MCF 10A (cell line): ENCODE data around the gene NXPH4. TPM values are rescaled to one million over a fixed set of nuclear protein-coding genes. Genes with fewer than 3 reads are reported as not detected.

Experiments used
- BruUV-seq: library from RNA; stranded (reverse); fragments of 400-500 nt; replicated peaks from 2 replicates; lab custom pipeline; 2021; lab: Mats Ljungman, UMichigan
- CTCF ChIA-PET: fragments of 300-600 bp; sonication (Branson Sonifier 250); formaldehyde crosslinking; extraction: SDS; loops from one replicate; lab custom pipeline; 2021; ENCODE audit warnings: antibody characterized with exemption, inconsistent platforms; lab: Yijun Ruan, JAX
- POLR2A ChIA-PET: fragments of 300-600, 350-650 bp; sonication (Branson Sonifier 250); formaldehyde crosslinking; extraction: SDS; loops from one replicate; lab custom pipeline; 2020; ENCODE audit warnings: antibody characterized with exemption, inconsistent platforms; lab: Yijun Ruan, JAX
- DNase-seq: peaks from one replicate; pipeline ENCODE4 v3.0.0-alpha.2; 2018; ENCODE audit not compliant: unreplicated experiment
- H3K27ac Mint-ChIP-seq: one replicate; pipeline ENCODE4 v1.8.0; 2022; ENCODE audit warnings: mild to moderate bottlenecking, low read depth, mixed read lengths; ENCODE audit not compliant: unreplicated experiment
- H3K27me3 Mint-ChIP-seq: one replicate; pipeline ENCODE4 v1.8.0; 2022; ENCODE audit warnings: mixed read lengths; ENCODE audit not compliant: insufficient read depth, unreplicated experiment
- H3K36me3 Mint-ChIP-seq: one replicate; pipeline ENCODE4 v1.8.0; 2022; ENCODE audit warnings: mild to moderate bottlenecking, moderate library complexity, mixed read lengths; ENCODE audit not compliant: insufficient read depth, unreplicated experiment
- H3K4me1 Mint-ChIP-seq: one replicate; pipeline ENCODE4 v1.8.0; 2022; ENCODE audit warnings: mixed read lengths; ENCODE audit not compliant: insufficient read depth, unreplicated experiment
- H3K4me3 Mint-ChIP-seq: one replicate; pipeline ENCODE4 v1.8.0; 2022; ENCODE audit warnings: mild to moderate bottlenecking, moderate library complexity, mixed read lengths; ENCODE audit not compliant: unreplicated experiment
- H3K9me3 Mint-ChIP-seq: one replicate; pipeline ENCODE4 v1.8.0; 2022; ENCODE audit warnings: mixed read lengths; ENCODE audit not compliant: unreplicated experiment
- CTCF ChIP-seq: fragments of 200-600 bp; IDR thresholded peaks from one replicate; pipeline ENCODE4 v1.8.0; 2022; ENCODE audit warnings: antibody characterized with exemption, mild to moderate bottlenecking; ENCODE audit not compliant: unreplicated experiment
- intact Hi-C: fragments of 100-400 bp; cut with micrococcal nuclease; formaldehyde crosslinking; loops from 2 replicates; pipeline ENCODE4 v1.14.1; 2022
- total RNA-seq: library from RNA; stranded (reverse); gene quantifications from 2 replicates; pipeline ENCODE4 v1.2.3, GENCODE V29; 2022

NXPH4 gene
- total RNA-seq, 1 experiment from 2014 or later, result 2.2 TPM

DNA sequence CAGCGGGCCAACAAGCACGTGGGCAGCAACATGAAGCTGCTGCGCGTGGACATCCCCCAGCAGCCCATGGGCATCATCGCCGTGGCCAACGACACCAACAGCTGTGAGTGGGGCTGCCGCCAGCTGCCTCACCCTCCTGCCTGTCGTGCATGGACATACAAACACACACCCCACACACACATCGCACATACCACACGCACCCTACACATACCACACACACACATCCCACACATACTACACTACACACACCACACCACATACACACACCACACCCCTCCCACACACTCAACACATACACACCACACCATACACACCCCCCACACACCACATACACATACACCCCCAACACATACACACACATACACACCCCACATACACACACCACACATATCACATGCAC lies 25.2 kb upstream of the NXPH4 start:
- POLR2A ChIA-PET, result interaction anchor here (0.8 kb wide), 1 partner anchor 38 kb away, joined by 3 read pairs; the partner anchor contains the start of gene SHMT2
- no TSS peak for BruUV-seq
- no peak for DNase-seq

GRCh38 chr12:57192920-57193319 lies 23.7 kb upstream of the NXPH4 start:
- Mint-ChIP-seq H3K36me3 (peaks cover 29% of the 10 kb centered on the region), H3K4me3 (no peak overlapping the region), H3K27ac (no peak overlapping the region), H3K4me1 (no peaks in the 10 kb centered on the region), H3K9me3 (no peaks in the 10 kb centered on the region), H3K27me3 (no peaks in the 10 kb centered on the region)
- intact Hi-C loops, result no loop called here
- no peak for TF ChIP-seq CTCF
- ChIA-PET POLR2A (no interaction called here), CTCF (interaction anchor here (0.6 to 5.2 kb wide), 2 partner anchors 9 to 69 kb away, joined by 3 to 20 read pairs; no protein-coding TSS in a partner anchor)
- no TSS peak for BruUV-seq
- DNase-seq, result no peak

More for the DNA sequence above, 25.2 kb upstream of the NXPH4 start:
- Mint-ChIP-seq H3K4me3 (no peak overlapping the region), H3K4me1 (no peaks in the 10 kb centered on the region), H3K36me3 (peaks cover 40% of the 10 kb centered on the region), H3K27me3 (no peaks in the 10 kb centered on the region), H3K9me3 (no peaks in the 10 kb centered on the region), H3K27ac (no peak overlapping the region)
- CTCF ChIA-PET, result interaction anchor here (0.6 to 5.2 kb wide), 4 partner anchors 9 to 382 kb away, joined by 3 to 20 read pairs (median 4); no protein-coding TSS in a partner anchor
- no peak for TF ChIP-seq CTCF
- intact Hi-C loops, result no loop called here

DNA sequence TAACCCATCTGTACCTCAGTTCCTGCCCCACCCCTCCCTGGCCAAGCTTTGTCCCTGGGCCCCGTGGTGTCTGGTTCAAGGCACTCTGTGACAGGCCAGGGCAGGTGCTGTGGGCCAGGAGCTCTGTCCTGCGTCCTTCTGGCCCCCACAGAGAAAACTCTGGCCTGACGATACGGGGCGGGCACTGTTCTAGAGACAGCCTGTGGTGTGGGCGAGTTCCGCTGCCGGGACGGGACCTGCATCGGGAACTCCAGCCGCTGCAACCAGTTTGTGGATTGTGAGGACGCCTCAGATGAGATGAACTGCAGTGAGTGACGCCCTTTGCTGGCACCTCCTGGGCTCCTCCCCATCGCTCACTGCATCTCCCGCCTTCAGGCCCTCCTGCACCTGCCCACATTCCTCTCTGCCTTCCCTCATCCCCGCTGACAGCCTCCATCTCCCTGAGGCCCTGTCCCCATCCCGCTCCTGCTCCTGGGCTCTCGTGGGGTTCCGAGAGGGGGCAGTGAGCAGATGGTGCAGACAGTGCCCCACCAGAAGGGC lies 22.8 kb upstream of the NXPH4 start:
- no peak overlapping the region for H3K4me3 Mint-ChIP-seq
- no peaks in the 10 kb centered on the region for H3K9me3 Mint-ChIP-seq
- BruUV-seq, result no TSS peak
- POLR2A ChIA-PET, result no interaction called here
- no peaks in the 10 kb centered on the region for H3K27me3 Mint-ChIP-seq
- intact Hi-C loops, result no loop called here
- peaks cover 23% of the 10 kb centered on the region for H3K36me3 Mint-ChIP-seq
- CTCF ChIA-PET, result interaction anchor here (0.7 to 5.2 kb wide), 2 partner anchors 21 to 70 kb away, joined by 3 to 20 read pairs; no protein-coding TSS in a partner anchor
- no peak for TF ChIP-seq CTCF
- DNase-seq, result no peak
- no peaks in the 10 kb centered on the region for H3K4me1 Mint-ChIP-seq
- H3K27ac Mint-ChIP-seq, result no peak overlapping the region

DNA sequence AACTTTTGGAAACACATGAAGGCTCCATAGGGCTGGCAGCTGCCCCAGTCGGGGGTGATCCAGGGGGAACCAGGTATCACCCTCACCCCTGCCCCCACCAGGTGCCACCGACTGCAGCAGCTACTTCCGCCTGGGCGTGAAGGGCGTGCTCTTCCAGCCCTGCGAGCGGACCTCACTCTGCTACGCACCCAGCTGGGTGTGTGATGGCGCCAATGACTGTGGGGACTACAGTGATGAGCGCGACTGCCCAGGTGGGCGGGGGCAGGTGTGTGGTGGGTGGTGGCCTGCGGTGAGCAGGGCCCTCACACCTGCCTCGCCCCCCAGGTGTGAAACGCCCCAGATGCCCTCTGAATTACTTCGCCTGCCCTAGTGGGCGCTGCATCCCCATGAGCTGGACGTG lies 22.3 kb upstream of the NXPH4 start:
- Mint-ChIP-seq H3K36me3 (peaks cover 23% of the 10 kb centered on the region), H3K4me3 (no peak overlapping the region), H3K4me1 (no peaks in the 10 kb centered on the region), H3K9me3 (no peaks in the 10 kb centered on the region), H3K27me3 (no peaks in the 10 kb centered on the region), H3K27ac (no peak overlapping the region)
- CTCF ChIA-PET, result interaction anchor here (0.7 to 5.2 kb wide), 2 partner anchors 22 to 70 kb away, joined by 3 to 20 read pairs; no protein-coding TSS in a partner anchor
- POLR2A ChIA-PET, result no interaction called here
- intact Hi-C loops, result no loop called here
- no peak for DNase-seq
- no peak for TF ChIP-seq CTCF
- BruUV-seq, result no TSS peak
